ENCODE data around the gene P2RY8.

P2RY8 gene

DNA sequence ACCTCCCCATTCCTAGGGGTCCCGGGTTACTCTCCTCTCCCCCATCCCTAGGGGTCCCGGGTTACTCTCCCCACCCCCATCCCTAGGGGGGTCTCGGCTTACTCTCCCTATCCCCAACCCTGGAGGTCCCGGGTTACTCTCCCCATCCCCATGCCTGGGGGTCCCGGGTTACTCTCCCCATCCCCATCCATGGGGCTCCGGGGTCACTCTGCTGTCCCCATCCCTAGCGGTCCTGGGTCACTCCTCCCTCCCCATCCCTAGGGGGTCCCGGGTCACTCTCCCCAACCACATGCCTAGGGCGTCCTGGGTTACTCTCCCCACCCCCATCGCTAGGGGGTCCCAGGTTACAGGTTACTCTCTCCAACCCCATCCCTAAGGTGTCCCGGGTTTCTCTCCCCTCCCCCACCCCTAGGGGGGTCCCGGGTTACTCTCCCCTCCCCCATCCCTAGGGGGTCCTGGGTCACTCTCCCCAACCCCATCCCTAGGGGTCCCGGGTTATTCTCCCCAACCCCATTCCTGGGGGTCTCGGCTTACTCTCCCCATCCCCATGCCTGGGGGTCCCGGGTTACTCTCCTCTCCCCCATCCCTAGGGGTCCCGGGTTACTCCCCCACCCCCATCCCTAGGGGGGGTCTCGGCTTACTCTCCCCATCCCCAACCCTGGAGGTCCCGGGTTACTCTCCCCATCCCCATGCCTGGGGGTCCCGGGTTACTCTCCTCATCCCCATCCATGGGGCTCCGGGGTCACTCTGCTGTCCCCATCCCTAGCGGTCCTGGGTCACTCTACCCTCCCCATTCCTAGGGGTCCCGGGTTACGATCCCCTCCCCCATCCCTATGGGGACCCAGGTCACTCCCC is 85.1 kb downstream of the P2RY8 start:
- Histone ChIP-seq H4K20me1 (ENCODE audit: control insufficient read depth, insufficient read depth, low read depth, low read length) (no peaks in the 10 kb centered on the region), H3K4me3 (ENCODE audit: low read length) (peak overlapping the region; percentile 94), H3F3A (ENCODE audit: control insufficient read depth, insufficient read depth) (peaks cover 6% of the 10 kb centered on the region), H3K27ac (ENCODE audit: low read depth, low read length) (peak overlapping the region; percentile 52), H3K27me3 (ENCODE audit: control insufficient read depth, low read length) (no peaks in the 10 kb centered on the region), H3K4me1 (ENCODE audit: control insufficient read depth, low read length) (peaks cover 55% of the 10 kb centered on the region), H3K36me3 (ENCODE audit: control insufficient read depth, low read length) (peaks cover 34% of the 10 kb centered on the region), H3K79me2 (ENCODE audit: control insufficient read depth, low read length) (peaks cover 58% of the 10 kb centered on the region), H3K4me2 (ENCODE audit: low read length) (peak overlapping the region; percentile 75), H3K9me3 (ENCODE audit: control insufficient read depth, insufficient read depth, low read length) (peaks cover 21% of the 10 kb centered on the region; the same call in 1 of the 2 replicates), H3K9me2 (replicated peaks; ENCODE audit: control insufficient read depth, low read length) (no peaks in the 10 kb centered on the region)
- TF ChIP-seq EZH2phosphoT487 (IDR thresholded peaks at IDR 0.05; ENCODE audit: borderline replicate concordance, low read length) = no peak
- no peak for TF ChIP-seq CTCF (IDR thresholded peaks at IDR 0.05; ENCODE audit: low read depth, low read length, poor library complexity, severe bottlenecking)

GRCh38 chrX:1451251-1451660 is 85.7 kb downstream of the P2RY8 start:
- H3K4me1 ChIP-seq (ENCODE audit: control insufficient read depth, low read length) = peaks cover 52% of the 10 kb centered on the region
- no peaks in the 10 kb centered on the region for H3K9me2 ChIP-seq (replicated peaks; ENCODE audit: control insufficient read depth, low read length)
- TF ChIP-seq EZH2phosphoT487 (IDR thresholded peaks at IDR 0.05; ENCODE audit: borderline replicate concordance, low read length) (no peak), CTCF (IDR thresholded peaks at IDR 0.05; ENCODE audit: low read depth, low read length, poor library complexity, severe bottlenecking) (no peak)
- H3K4me3 ChIP-seq (ENCODE audit: low read length) = peak overlapping the region; percentile 94
- no peaks in the 10 kb centered on the region for H4K20me1 ChIP-seq (ENCODE audit: control insufficient read depth, insufficient read depth, low read depth, low read length)
- peaks cover 21% of the 10 kb centered on the region; the same call in 1 of the 2 replicates for H3K9me3 ChIP-seq (ENCODE audit: control insufficient read depth, insufficient read depth, low read length)
- H3K27ac ChIP-seq (ENCODE audit: low read depth, low read length) = no peak overlapping the region
- H3K4me2 ChIP-seq (ENCODE audit: low read length) = peak overlapping the region; percentile 75
- peaks cover 61% of the 10 kb centered on the region for H3K79me2 ChIP-seq (ENCODE audit: control insufficient read depth, low read length)
- no peaks in the 10 kb centered on the region for H3K27me3 ChIP-seq (ENCODE audit: control insufficient read depth, low read length)
- peaks cover 34% of the 10 kb centered on the region for H3K36me3 ChIP-seq (ENCODE audit: control insufficient read depth, low read length)
- peaks cover 6% of the 10 kb centered on the region for H3F3A ChIP-seq (ENCODE audit: control insufficient read depth, insufficient read depth)

- Histone ChIP-seq H4K20me1 (ENCODE audit: control insufficient read depth, insufficient read depth, low read depth, low read length) (no peaks in the 10 kb centered on the region), H3K9me2 (replicated peaks; ENCODE audit: control insufficient read depth, low read length) (no peaks in the 10 kb centered on the region), H3K27ac (ENCODE audit: low read depth, low read length) (no peak overlapping the region), H3K4me2 (ENCODE audit: low read length) (peak overlapping the region; percentile 75), H3K4me3 (ENCODE audit: low read length) (peak overlapping the region; percentile 94; the same call in 1 of the 2 replicates), H3K4me1 (ENCODE audit: control insufficient read depth, low read length) (peaks cover 45% of the 10 kb centered on the region), H3K79me2 (ENCODE audit: control insufficient read depth, low read length) (peaks cover 67% of the 10 kb centered on the region), H3K27me3 (ENCODE audit: control insufficient read depth, low read length) (no peaks in the 10 kb centered on the region), H3K36me3 (ENCODE audit: control insufficient read depth, low read length) (peaks cover 34% of the 10 kb centered on the region), H3K9me3 (ENCODE audit: control insufficient read depth, insufficient read depth, low read length) (peaks cover 21% of the 10 kb centered on the region; the same call in 1 of the 2 replicates), H3F3A (ENCODE audit: control insufficient read depth, insufficient read depth) (peaks cover 2% of the 10 kb centered on the region; the same call in 1 of the 2 replicates)
- TF ChIP-seq EZH2phosphoT487 (IDR thresholded peaks at IDR 0.05; ENCODE audit: borderline replicate concordance, low read length) (no peak), CTCF (IDR thresholded peaks at IDR 0.05; ENCODE audit: low read depth, low read length, poor library complexity, severe bottlenecking) (no peak)
These were observed 86.4 kb downstream of the P2RY8 start for GRCh38 chrX:1450361-1451161.

Data from DOHH2 (cell line).